Measurements from ENCODE around the gene STX16. TPM values are rescaled to one million over a fixed set of nuclear protein-coding genes. Genes with fewer than 3 reads are reported as not detected.
A peak's percentile ranks its signal among the peaks of the same experiment; 100 is the strongest.

STX16 gene
- total RNA-seq, 1 experiment from 2014 or later, result 18.4 TPM

DNA sequence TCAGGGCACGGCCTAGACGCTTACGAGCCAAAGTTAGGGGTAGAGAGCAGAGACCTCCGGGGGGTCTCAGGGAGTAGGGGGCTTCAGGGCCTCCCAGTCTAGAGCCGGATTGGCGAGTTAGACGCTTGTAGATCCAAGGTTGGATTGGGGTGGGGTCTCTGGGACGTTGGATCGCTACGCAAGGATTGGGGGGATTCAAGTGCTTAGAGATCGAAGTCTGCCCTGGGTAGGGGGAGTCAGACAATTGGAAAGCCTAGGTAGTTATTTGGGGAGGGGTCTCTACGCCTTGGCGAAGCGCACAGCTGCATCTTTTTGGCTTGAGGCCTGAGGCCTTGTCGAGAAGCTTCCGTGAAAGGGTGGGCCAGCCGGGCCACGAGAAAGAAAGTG is 469 bp downstream of the STX16 start:
- Histone ChIP-seq H3K36me3 (replicated peaks; ENCODE audit: control insufficient read depth, insufficient read depth, low read length) (no peaks in the 10 kb centered on the region), H3K4me3 (ENCODE audit: insufficient read depth, low read depth, low read length) (peak overlapping the region; percentile 96), H3K27me3 (ENCODE audit: control insufficient read depth, insufficient read depth, low read length) (peaks cover 9% of the 10 kb centered on the region)
- peak; percentile 66 for DNase-seq

DNA sequence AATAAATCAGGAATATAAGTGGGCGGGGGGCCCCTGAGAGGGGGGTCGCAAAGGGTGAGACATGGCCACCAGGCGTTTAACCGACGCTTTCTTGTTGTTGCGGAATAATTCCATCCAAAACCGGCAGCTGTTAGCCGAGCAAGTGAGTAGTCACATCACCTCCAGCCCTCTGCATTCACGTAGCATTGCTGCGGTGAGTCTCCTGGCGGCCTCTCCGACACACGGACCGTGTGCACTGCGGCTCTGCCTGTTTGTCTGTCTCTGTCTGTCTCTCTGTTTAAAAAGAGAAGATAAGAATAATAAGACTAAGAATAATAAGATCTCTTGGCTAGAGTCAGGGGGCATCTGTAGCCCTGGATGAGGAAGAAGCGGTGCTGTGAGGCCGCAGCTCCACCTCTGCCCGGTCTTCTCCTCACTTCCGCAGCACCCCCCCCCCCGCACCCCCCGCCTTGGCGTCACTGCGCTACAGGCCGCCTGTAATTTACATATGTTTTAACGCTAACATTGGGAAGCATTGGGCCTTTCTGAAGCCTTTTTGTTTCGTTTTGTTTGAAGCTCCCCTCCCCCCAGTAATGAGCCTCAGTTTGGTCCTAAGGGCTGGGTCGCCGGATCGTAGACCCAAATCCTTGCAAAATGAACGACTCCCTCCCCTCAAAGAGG is 993 bp downstream of the STX16 start:
- peak; percentile 89 for DNase-seq
- H3K27me3 ChIP-seq (ENCODE audit: control insufficient read depth, insufficient read depth, low read length), result peaks cover 9% of the 10 kb centered on the region
- no peaks in the 10 kb centered on the region for H3K36me3 ChIP-seq (replicated peaks; ENCODE audit: control insufficient read depth, insufficient read depth, low read length)
- peak overlapping the region; percentile 96 for H3K4me3 ChIP-seq (ENCODE audit: insufficient read depth, low read depth, low read length)

DNA sequence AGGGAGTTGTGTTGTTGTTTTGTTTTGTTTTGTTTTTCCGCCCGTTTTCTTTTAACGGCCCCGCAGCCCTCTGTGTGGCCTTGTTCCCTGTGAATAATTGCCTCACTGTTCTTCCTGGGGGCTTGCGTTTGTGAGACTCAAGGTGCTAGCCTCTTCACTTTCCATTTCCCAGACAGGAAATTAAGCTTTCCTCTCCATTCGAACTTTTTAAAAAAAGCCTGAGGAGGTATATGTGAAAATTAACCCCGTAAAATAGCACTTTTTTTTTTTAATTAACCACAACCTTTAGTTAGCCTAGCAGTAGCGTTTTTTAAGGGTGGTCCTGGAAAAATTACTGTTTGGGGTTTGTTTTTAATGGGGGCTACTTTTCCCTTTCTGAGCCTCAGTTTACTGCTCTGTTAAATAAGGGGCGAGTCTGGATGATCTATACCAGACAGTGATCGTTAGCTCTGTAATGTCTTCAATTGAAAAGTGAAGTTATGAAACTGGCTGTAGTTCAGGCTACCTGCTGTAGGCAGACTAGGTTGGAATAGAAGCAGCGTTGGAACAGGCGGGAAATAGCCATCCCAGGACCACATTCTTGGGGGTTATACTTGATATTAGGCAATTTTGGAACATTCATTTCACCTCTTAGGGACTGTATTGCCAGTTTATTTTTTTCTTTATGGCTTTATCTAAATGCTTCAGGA is 1.7 kb downstream of the STX16 start:
- Histone ChIP-seq H3K36me3 (replicated peaks; ENCODE audit: control insufficient read depth, insufficient read depth, low read length) (no peaks in the 10 kb centered on the region), H3K4me3 (ENCODE audit: insufficient read depth, low read depth, low read length) (peak overlapping the region; percentile 96), H3K27me3 (ENCODE audit: control insufficient read depth, insufficient read depth, low read length) (peaks cover 9% of the 10 kb centered on the region)
- DNase-seq, result no peak

DNA sequence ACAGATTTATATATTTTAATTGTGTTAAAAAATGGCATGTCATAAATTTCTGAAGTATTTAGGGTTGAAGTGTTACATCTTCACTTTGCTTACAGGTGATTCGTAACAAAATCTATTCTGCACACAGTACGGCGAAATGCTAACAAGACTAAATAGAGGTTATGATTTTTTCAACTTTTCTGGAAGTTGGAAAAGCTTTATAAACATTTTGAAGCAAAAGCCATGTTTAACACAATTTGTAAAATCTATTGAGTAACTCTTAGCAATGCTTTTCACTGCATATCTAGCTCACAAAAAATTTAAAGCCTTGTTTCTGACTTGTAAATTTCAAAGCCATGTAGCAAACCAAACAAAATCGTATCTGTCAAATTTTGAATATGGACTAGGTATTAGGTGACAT is 3.3 kb downstream of the STX16 start:
- peaks cover 6% of the 10 kb centered on the region for H3K27me3 ChIP-seq (ENCODE audit: control insufficient read depth, insufficient read depth, low read length)
- no peak overlapping the region for H3K4me3 ChIP-seq (ENCODE audit: insufficient read depth, low read depth, low read length)
- no peaks in the 10 kb centered on the region for H3K36me3 ChIP-seq (replicated peaks; ENCODE audit: control insufficient read depth, insufficient read depth, low read length)
- no peak for DNase-seq

DNA sequence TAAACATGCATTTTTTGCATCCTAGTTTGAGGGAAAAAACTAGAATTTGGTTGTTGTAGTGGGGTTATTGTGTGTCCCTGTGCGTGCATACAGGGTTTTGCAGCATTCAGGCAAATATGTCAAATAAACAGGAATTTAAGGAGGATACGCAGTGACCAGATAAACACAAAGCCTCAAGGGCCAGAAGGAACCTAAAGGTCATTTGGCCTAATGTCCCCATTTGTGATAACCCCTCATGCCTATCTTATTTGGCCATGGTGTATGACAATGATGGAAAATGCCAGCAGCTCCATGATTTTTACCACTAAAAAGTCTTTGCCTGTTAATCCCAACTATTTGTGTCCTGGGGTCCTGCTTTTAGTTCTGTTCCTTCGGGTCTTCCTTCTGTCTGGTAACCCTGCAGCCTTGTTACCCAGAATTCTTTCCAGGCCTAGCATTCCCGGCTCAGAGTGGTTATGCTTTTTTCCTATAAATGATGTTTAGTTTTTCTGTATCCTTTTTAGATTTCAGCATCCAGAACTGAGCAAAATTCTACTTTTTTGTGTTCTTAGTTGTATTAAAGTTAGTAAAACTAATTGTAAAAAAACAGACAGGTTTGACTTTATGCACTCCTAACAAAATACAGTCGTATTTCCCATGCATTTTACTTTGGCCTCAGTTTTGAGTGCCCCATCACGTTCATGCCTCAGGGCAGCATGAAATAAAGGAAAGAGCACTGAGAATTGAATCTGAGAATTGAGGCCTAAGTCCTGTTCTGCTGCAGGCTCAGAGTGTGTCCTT is 4.4 kb downstream of the STX16 start:
- no peak for DNase-seq
- Histone ChIP-seq H3K4me3 (ENCODE audit: insufficient read depth, low read depth, low read length) (no peak overlapping the region), H3K27me3 (ENCODE audit: control insufficient read depth, insufficient read depth, low read length) (no peaks in the 10 kb centered on the region), H3K36me3 (replicated peaks; ENCODE audit: control insufficient read depth, insufficient read depth, low read length) (no peaks in the 10 kb centered on the region)

DNA sequence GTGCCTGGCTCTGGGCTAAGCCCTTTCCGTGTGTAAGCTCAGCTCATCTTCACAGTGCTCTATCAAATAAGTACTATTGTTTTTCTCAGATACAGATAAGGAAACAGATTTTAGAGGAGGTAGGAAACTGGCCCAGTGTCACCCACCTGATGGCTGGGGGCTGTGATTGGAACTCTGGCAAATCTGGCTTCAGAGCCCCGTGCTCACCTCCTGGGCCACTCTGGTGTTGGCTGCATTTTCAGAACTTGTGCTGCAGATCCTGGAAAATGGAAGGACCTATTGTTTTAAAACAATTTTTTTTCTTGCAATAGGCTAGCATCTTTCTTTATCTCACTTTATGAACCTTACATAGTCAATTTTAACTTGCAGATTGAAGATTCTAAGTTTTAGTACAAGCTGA is 5.7 kb downstream of the STX16 start:
- DNase-seq, result no peak
- Histone ChIP-seq H3K36me3 (replicated peaks; ENCODE audit: control insufficient read depth, insufficient read depth, low read length) (no peaks in the 10 kb centered on the region), H3K4me3 (ENCODE audit: insufficient read depth, low read depth, low read length) (no peak overlapping the region), H3K27me3 (ENCODE audit: control insufficient read depth, insufficient read depth, low read length) (no peaks in the 10 kb centered on the region)

DNA sequence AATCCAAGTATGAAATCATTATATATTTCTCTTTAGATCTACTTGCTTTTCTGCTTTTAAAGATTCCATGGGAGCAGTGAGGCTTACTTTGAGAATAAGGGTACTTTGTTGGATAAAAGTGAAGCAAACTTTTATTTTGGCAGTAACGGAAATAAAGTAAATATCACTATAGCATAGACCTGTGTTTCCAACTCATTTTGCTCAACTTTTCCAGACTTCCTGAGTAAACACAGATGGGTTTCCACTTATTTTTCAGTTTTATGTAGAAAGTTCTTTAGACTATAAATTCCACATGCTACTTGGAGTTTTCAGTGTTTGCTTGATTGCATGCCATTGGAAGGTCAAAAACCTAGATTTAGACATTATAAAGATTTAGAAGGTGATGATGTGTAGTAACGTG is 6.2 kb downstream of the STX16 start:
- H3K36me3 ChIP-seq (replicated peaks; ENCODE audit: control insufficient read depth, insufficient read depth, low read length), result no peaks in the 10 kb centered on the region
- no peak overlapping the region for H3K4me3 ChIP-seq (ENCODE audit: insufficient read depth, low read depth, low read length)
- DNase-seq, result no peak
- H3K27me3 ChIP-seq (ENCODE audit: control insufficient read depth, insufficient read depth, low read length), result no peaks in the 10 kb centered on the region

DNA sequence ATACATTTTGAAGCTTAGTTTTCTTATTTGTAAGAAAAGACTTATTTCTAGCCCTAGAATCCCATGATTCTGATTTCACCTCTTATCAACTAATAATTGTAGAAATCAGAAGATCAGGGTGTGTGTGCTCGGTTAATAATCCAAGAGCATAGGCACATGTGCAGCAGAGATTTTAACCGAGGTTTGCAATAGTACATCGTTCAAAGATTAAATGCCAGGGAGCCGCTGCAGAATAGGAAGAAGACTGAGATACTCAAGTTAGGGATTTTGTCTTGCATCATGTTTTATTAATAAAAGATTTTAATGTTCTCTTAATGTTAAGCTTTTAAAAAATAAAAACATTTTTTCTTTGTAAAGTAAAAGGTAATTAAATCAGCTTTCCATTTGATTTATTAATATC is 6.9 kb downstream of the STX16 start:
- DNase-seq, result no peak
- Histone ChIP-seq H3K36me3 (replicated peaks; ENCODE audit: control insufficient read depth, insufficient read depth, low read length) (no peaks in the 10 kb centered on the region), H3K4me3 (ENCODE audit: insufficient read depth, low read depth, low read length) (no peak overlapping the region), H3K27me3 (ENCODE audit: control insufficient read depth, insufficient read depth, low read length) (no peaks in the 10 kb centered on the region)

DNA sequence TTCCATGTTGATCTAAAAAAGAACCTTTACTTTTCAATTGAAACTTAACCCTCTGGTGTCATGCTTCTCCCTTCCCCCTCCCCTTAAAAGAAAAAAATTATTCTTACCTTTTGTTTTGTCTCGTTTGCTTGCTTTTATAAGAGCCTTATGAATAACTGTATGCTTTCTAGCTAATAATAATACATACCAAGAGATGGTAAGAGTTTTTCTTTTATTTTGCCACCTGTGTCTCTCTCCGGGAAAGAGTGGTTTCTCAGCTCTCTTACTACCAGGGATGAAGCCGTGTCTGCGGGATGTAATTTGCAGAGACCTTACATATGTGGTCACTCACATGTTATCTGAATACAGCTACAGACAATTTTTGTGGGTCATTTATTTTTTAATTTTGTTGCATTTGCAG is 7.7 kb downstream of the STX16 start:
- Histone ChIP-seq H3K4me3 (ENCODE audit: insufficient read depth, low read depth, low read length) (no peak overlapping the region), H3K36me3 (replicated peaks; ENCODE audit: control insufficient read depth, insufficient read depth, low read length) (no peaks in the 10 kb centered on the region), H3K27me3 (ENCODE audit: control insufficient read depth, insufficient read depth, low read length) (no peaks in the 10 kb centered on the region)
- no peak for DNase-seq

DNA sequence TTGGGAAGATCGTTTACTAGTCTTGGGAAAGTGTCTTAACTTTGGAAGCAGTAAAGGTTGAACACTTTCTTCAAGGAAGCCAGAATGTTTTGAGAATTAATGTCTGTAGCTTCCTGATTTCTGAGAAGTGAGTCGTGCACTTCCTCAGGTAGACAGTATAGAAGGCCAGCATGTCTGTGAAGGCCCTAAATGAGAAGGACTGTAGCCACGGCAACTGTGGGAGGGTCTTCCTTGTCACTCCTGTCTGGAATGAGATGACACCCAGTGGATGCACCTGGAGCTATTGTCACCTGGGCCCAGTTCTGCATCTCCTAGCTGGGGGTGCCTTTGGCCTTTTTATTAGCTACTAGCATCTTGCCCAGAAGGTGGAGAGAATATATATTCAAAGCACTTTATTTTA is 8.8 kb downstream of the STX16 start:
- DNase-seq, result no peak
- no peaks in the 10 kb centered on the region for H3K36me3 ChIP-seq (replicated peaks; ENCODE audit: control insufficient read depth, insufficient read depth, low read length)

DNA sequence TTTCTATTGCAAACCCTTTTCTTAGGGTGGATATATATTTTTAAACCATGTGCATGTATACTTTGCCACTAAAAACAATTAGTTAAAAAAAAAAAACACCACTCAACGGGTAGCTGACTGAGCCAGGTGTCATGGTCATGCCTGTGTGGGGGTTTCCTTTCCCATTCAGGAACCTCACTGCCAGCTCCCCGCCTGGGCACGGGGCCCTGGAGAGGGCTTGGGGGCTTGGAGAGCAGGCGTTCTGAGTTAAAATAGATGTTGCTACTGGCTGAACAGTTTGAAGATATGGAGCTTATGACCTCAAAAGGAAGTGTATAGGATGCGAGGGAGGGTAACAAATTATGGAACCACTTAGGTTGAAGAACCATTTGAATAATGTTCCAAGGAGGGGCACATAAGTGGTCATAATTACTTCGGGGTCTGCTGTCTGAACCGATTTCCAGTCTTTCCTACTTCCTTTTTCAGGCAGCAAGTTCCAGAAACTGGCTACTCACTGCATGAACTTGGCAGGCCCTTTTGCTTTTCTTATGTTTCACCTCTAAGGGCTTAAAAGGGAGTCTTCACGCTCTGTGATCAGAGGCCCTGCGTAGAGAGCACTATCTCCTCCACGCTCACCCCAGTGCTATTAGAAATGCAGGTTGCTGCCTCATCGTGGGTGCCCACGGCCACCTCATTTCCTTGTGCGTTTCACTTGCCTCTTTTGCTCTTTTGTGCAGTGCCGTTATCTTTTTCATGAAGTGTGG is 9.9 kb downstream of the STX16 start:
- Histone ChIP-seq H3K4me3 (ENCODE audit: insufficient read depth, low read depth, low read length) (no peak overlapping the region), H3K27me3 (ENCODE audit: control insufficient read depth, insufficient read depth, low read length) (no peaks in the 10 kb centered on the region), H3K36me3 (replicated peaks; ENCODE audit: control insufficient read depth, insufficient read depth, low read length) (no peaks in the 10 kb centered on the region)
- no peak for DNase-seq

More for the DNA sequence above, 8.8 kb downstream of the STX16 start:
- Histone ChIP-seq H3K4me3 (ENCODE audit: insufficient read depth, low read depth, low read length) (no peak overlapping the region), H3K27me3 (ENCODE audit: control insufficient read depth, insufficient read depth, low read length) (no peaks in the 10 kb centered on the region)

DNA sequence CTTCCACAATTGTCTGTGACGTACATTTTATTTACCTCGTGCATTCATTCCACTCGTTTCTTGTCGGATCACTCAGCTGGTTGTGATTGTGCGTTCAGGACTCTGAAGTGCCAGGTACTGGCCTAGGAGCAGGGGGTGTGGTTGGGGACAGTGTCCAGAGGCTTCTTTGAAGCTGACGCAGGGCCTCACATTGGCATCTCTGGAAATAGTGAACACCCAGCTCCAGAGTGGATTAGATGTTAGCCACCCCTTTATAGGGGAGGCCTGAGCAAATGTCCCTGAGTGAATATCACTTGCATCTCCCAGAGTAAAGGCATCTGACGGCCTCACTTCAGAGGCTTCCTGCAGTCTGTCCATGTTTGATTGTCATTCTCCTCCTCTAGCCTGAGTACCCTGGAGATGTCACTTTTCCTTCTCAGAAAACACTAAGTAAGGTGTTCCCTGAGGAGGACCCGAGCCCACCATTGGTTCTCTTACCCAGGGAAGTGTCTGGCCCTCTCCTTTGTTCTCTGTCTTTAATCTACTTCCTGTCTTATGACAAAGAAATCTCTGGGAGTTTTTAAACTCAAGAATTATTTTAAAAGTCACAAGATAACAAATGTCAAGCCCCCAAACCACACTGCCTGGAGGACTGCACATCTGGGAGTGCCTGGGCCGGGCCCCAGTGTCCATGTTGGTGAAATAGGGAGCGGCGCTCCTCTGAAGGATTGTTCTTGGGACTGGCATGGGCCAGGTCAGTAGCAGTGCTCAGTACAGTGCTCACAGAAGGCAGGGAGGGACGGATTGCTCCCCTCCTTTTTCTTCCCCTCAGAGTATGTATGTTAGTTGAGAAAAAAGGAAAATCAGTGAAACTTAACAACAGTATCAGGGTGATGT is 10.8 kb downstream of the STX16 start:
- no peak for DNase-seq
- Histone ChIP-seq H3K27me3 (ENCODE audit: control insufficient read depth, insufficient read depth, low read length) (no peaks in the 10 kb centered on the region), H3K4me3 (ENCODE audit: insufficient read depth, low read depth, low read length) (no peak overlapping the region)

DNA sequence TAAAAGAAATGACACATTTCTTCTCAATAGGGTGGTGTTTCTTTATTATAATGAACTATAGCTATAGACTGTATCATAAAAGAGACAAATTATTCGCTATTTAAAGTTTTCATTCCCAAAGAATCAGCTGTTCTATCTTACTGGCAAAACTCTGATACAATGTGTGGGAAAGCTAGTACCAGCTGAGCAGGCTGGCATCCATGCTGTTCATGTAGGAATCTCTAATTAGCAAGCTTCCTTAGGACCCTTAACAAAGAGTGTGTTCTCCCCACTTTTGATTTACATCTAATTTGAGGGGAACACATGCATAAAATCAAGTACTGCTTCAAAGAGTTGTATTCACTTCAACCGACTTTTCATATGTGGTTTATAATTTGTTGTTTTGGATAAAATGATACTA is 13.2 kb downstream of the STX16 start:
- Histone ChIP-seq H3K27me3 (ENCODE audit: control insufficient read depth, insufficient read depth, low read length) (no peaks in the 10 kb centered on the region), H3K4me3 (ENCODE audit: insufficient read depth, low read depth, low read length) (no peak overlapping the region), H3K36me3 (replicated peaks; ENCODE audit: control insufficient read depth, insufficient read depth, low read length) (no peaks in the 10 kb centered on the region; the same call in 1 of the 2 replicates)
- DNase-seq, result no peak

More for the DNA sequence above, 10.8 kb downstream of the STX16 start:
- H3K36me3 ChIP-seq (replicated peaks; ENCODE audit: control insufficient read depth, insufficient read depth, low read length), result no peaks in the 10 kb centered on the region; the same call in 1 of the 2 replicates

DNA sequence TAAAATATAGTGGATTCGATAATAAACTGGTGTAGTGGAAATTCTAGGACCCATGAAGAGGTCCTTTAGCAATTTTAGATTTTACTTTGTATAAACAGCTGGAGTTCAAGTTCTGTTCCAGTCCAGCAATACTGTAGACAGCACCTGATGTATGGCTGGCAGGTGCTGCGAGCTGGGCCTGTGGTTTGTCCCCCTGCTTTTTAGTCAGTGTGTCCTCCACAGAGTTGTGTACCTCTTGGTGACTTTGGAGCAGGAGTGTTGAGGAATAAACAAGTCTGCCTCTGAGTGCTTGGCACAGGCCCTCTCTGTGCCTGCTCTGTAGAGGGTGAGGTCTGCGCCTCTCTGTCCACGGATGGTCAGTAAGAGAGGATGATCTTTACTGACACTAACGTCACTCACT is 13.8 kb downstream of the STX16 start:
- no peaks in the 10 kb centered on the region; the same call in 1 of the 2 replicates for H3K36me3 ChIP-seq (replicated peaks; ENCODE audit: control insufficient read depth, insufficient read depth, low read length)
- H3K27me3 ChIP-seq (ENCODE audit: control insufficient read depth, insufficient read depth, low read length), result no peaks in the 10 kb centered on the region
- H3K4me3 ChIP-seq (ENCODE audit: insufficient read depth, low read depth, low read length), result no peak overlapping the region
- no peak for DNase-seq
